MM.1S (cell line): ENCODE measurements around the gene CAMK1G.

Experiments
- EZH2 ChIP-seq: fragments of 300-600 bp; sonication (generic); optimal IDR thresholded peaks from 2 replicates; pipeline ENCODE3; 2017; ENCODE audit warnings: low read depth, mild to moderate bottlenecking, antibody characterized with exemption, low read length, mixed read lengths
- TF ChIP-seq, protein P1 (sequence below): fragments of 300-600 bp; sonication (generic); IDR thresholded peaks from 2 replicates; pipeline ENCODE4 v1.5.1; 2016; ENCODE audit warnings: antibody characterized with exemption, low read length, mixed read lengths

GRCh38 chr1:209549443-209550205, 33.9 kb upstream of the CAMK1G start:
- TF ChIP-seq, protein P1, sequence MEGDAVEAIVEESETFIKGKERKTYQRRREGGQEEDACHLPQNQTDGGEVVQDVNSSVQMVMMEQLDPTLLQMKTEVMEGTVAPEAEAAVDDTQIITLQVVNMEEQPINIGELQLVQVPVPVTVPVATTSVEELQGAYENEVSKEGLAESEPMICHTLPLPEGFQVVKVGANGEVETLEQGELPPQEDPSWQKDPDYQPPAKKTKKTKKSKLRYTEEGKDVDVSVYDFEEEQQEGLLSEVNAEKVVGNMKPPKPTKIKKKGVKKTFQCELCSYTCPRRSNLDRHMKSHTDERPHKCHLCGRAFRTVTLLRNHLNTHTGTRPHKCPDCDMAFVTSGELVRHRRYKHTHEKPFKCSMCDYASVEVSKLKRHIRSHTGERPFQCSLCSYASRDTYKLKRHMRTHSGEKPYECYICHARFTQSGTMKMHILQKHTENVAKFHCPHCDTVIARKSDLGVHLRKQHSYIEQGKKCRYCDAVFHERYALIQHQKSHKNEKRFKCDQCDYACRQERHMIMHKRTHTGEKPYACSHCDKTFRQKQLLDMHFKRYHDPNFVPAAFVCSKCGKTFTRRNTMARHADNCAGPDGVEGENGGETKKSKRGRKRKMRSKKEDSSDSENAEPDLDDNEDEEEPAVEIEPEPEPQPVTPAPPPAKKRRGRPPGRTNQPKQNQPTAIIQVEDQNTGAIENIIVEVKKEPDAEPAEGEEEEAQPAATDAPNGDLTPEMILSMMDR, result no peak; the same call in 1 of the 2 replicates
- no peak for TF ChIP-seq EZH2
